ENCODE measurements around the gene SOX15.
"Not testable (repeated sequence)": the region's sequence is repeated elsewhere in the genome, so short reads cannot be mapped to it uniquely, and the experiment has no call there.

SOX15 gene

DNA sequence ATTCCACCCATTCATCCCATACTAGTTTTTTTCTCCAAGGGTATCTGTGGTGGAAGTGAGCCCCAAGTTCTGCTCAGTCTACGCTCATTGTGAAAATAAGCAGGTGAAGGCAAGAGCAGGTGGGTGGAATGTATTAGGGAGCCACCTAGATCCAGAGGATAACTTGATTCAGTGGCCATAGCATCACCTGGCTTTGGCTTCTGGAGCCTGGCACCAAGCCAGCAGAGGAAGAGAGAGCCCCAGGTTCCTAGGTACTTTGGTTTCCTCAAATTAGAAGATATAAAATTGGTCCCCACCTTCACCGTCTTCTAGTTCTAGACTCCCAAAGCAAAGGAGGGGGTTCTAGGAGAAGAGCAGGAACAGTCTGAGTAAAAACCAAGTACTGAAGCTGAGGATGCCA, 20.7 kb upstream of the SOX15 start:
- TF ChIP-seq, protein P1, sequence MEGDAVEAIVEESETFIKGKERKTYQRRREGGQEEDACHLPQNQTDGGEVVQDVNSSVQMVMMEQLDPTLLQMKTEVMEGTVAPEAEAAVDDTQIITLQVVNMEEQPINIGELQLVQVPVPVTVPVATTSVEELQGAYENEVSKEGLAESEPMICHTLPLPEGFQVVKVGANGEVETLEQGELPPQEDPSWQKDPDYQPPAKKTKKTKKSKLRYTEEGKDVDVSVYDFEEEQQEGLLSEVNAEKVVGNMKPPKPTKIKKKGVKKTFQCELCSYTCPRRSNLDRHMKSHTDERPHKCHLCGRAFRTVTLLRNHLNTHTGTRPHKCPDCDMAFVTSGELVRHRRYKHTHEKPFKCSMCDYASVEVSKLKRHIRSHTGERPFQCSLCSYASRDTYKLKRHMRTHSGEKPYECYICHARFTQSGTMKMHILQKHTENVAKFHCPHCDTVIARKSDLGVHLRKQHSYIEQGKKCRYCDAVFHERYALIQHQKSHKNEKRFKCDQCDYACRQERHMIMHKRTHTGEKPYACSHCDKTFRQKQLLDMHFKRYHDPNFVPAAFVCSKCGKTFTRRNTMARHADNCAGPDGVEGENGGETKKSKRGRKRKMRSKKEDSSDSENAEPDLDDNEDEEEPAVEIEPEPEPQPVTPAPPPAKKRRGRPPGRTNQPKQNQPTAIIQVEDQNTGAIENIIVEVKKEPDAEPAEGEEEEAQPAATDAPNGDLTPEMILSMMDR (IDR thresholded peaks at IDR 0.05; ENCODE audit: insufficient read depth, missing control alignments) = no peak
- FAIRE-seq (no peak), DNase-seq (ENCODE audit: insufficient read length, low spot score) (no peak)

DNA sequence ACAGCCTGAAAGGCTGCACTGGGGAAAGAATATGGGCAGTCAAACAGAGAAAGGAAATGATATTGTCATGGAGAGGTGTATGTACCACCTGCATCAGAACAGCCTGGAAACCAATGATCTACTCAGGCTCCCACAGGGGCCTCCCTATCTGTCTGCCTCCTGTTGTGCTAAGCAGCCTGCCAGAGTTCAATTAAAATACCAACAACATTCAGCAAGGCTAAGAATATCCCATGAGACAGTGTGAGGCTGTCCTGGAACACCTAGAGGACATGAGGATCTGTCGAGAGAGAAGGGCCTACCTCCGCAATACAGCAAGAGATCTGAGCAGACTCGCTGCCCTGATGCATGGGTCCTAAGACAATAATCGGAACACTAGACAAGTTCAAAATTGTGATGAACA, 16.4 kb upstream of the SOX15 start:
- TF ChIP-seq, protein P1 (IDR thresholded peaks at IDR 0.05; ENCODE audit: insufficient read depth, missing control alignments) = no peak
- DNase-seq (ENCODE audit: insufficient read length, low spot score) = no peak
- FAIRE-seq = no peak

DNA sequence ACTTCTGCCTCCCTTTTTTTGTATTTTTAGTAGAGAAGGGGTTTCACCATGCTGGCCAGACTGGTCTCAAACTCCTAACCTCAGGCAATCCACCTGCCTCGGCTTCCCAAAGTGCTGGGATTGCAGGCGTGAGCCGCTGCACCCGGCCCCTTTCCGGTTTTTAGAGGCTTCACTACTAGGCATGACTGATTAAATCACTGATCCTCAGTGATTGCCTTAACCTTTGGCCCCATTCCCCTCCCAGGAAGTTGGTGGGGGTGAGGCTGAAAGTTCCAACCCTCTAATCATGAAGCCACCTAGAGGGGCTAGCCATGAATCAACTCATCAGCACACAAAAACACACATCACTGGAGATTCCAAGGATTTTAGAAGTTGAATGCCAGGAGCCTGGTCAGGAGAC, 7.7 kb upstream of the SOX15 start:
- not testable (repeated sequence) for FAIRE-seq

DNA sequence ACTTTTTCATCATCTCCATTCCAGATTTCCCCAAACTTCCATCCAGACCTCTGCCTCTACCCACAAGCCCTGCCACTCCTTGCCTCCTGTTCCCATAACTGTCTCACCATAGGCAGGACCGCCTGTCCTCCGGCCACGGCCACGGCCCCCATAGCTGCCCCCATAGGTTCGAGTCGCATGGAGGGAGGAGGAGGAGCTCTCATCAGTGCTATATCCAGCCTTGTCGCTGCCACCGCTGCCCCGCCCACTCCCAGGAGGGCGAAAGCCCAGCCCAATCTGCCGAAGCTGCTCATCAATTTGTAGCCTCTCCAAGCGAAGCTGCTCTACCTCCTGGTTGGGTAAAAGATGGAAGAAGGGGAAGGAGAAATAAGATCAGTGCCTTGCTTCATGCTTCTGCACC, 3.4 kb upstream of the SOX15 start:
- TF ChIP-seq, protein P1 (IDR thresholded peaks at IDR 0.05; ENCODE audit: insufficient read depth, missing control alignments) = no peak
- FAIRE-seq (no peak), DNase-seq (ENCODE audit: insufficient read length, low spot score) (no peak)

More for the DNA sequence above, 7.7 kb upstream of the SOX15 start:
- DNase-seq (ENCODE audit: insufficient read length, low spot score) = not testable (repeated sequence)

DNA sequence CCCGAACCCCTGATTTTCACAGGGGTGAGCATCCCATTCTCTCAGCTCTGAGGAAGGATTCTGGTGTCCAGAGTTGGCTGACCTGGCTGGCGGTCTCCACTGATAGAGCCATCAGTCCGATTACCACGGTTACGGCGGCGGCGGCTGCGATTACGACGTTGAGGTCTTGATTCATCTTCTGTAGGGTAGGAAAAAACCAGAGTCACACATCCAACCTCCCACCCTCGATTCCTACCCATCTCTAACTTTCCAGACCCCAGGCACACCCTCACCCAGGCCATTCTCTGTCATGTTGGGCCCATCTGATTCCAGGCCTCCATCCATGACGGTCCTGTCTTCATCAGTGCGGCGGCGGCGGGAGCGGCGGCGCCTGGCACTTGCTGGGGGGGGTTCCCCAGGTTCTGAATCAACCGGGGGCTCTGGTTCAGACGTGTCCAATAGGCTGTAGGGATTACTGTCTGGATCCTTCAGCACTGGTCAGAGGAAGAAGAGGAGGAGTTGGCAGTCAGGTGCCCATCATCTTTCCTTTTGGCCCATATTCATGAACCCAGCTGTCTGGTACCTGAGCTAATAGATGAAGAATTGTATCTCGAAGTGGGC, 2.6 kb upstream of the SOX15 start:
- FAIRE-seq = no peak
- no peak for DNase-seq (ENCODE audit: insufficient read length, low spot score)
- TF ChIP-seq, protein P1 (IDR thresholded peaks at IDR 0.05; ENCODE audit: insufficient read depth, missing control alignments) = no peak

DNA sequence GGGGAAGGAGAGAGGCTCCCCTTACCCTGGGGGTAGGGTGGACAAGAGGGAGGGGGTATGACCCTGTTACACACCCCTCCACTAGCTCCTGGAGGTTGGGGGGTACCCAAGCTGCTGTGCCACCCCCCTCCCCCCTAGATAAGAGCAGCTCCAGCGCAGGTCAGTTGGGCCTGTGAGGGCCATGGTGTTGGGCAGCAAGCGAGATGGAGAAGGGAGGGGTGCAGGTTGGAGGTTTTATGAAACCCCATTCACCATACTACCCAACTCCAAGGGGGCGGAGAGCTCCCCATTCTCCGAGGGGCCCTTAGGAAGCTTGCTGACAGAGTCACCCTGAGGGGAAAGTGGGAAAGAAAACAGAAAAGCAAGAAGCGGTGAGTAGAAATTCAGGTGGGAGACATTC, 1.7 kb upstream of the SOX15 start:
- TF ChIP-seq, protein P1 (IDR thresholded peaks at IDR 0.05; ENCODE audit: insufficient read depth, missing control alignments) = no peak
- DNase-seq (ENCODE audit: insufficient read length, low spot score) (no peak), FAIRE-seq (no peak)

DNA sequence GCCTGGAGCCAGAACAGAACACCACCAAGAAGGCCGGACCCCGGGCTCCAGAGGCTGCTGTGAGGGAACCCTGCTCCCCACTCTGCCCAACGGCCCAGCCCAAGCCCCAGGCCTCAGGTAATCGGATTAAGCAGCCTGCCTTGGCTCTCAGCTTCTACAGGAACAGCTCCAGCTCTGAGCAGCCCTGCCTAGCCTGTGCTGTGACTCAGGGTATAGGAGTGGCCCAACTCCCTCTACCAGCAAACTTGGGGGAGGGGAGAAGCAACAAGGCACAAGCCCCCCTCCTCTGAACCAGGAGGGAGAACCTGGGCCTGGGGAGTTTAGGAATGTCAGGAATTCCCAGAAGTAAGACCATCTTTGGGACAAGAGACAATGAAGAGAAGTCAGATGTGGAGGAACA, 849 bp upstream of the SOX15 start:
- TF ChIP-seq, protein P1 (IDR thresholded peaks at IDR 0.05; ENCODE audit: insufficient read depth, missing control alignments) = no peak
- FAIRE-seq (no peak), DNase-seq (ENCODE audit: insufficient read length, low spot score) (peak; percentile 98)

All from D721Med (cell line).